ENCODE measurements around the gene IDNK.

IDNK gene

GRCh38 chr9:83681490-83681889, 58.5 kb downstream of the IDNK start:
- FAIRE-seq = no peak
- no peak for DNase-seq (ENCODE audit: insufficient read length, low spot score)

- DNase-seq (ENCODE audit: insufficient read length, low spot score) = no peak
These were observed 66.0 kb downstream of the IDNK start for GRCh38 chr9:83688921-83689320.

GRCh38 chr9:83691492-83691891, 68.5 kb downstream of the IDNK start:
- FAIRE-seq (no peak), DNase-seq (ENCODE audit: insufficient read length, low spot score) (no peak)

More at GRCh38 chr9:83688921-83689320, 66.0 kb downstream of the IDNK start:
- no peak for FAIRE-seq
